Amniotic epithelial cell (primary cell): ENCODE results near the gene RSF1.
"Not testable (repeated sequence)": the region's sequence is repeated elsewhere in the genome, so short reads cannot be mapped to it uniquely, and the experiment has no call there.

Experiments used
- DNase-seq: peaks from one replicate; pipeline ENCODE4 v3.0.0-alpha.2; 2010; ENCODE audit warnings: low read depth

The RSF1 gene

DNA sequence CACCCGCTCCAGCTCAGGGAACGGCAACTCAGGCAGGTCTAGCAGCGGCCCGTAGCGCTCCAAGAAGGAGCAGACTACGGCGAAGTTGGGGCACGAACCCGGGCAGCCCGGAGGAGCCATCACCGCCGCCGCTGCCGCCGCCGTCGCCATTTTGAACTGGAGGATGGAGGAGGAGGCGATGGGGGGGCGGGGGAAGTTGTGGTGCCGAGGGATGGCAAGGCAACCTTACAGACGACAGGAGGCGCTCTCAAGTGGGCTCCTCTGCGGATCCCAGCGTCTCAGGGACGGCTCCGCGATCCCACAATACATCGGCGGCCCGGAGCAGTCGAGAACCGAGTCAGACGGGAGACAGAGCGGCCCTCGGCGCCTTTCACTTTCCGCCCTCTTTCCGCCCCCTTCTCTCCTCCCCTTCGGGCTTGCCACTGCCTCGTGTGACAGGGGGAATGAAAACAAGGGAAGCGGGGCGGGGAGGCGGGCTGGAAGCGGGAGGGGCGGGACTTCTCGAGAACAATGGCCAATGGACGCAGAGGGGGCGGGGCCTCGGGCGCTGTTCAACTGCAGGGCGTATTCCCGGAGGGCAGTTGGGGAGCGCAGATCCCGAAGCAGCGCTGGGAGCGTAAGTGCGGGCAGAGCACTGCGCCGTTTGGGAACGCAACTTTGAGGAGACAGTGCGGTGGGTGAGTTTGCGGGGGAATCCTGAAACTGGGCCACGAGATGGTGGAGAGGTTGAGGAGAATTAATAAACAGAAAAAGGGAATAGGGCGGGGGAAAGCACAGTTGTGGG, at the start of gene RSF1, which contains the start of gene AAMDC:
Gene RSF1, minus strand, starts transcription at position 158 of the 784 bp plus-strand sequence. Its CDS starts 8 bp downstream, at position 150.
Gene AAMDC, plus strand, starts transcription at position 580 of the 784 bp plus-strand sequence. CDS start 21,353 bp downstream, outside the sequence.
- peak; percentile 98 for DNase-seq

DNA sequence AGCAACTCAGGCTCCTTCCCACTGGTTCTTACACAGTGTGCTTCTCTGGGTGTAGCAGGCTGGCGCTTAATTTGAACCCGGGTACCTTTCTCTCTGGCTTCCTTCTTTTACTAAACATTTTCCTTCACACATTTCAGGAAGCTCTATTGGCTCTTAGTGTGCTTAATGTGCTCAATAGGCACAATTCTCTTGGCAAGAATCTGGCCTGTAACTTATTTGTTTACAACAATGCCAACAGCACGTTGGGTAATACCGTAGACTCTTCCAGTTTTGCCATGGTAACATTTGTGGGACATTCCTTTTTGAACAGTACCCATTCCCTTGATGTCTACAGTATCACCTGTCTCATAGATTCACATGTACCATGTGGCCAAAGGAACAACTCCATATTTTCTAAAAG, 48.2 kb upstream of the RSF1 start:
- no peak for DNase-seq

- DNase-seq: no peak
Observed at GRCh38 chr11:77866336-77866735, 45.8 kb upstream of the RSF1 start.

- DNase-seq: peak; percentile 20
Observed at GRCh38 chr11:77865805-77866204, 45.3 kb upstream of the RSF1 start.

- DNase-seq: not testable (repeated sequence)
Observed at GRCh38 chr11:77861444-77861843, 40.9 kb upstream of the RSF1 start.

- not testable (repeated sequence) for DNase-seq
Observed at GRCh38 chr11:77857906-77858457, 37.5 kb upstream of the RSF1 start.

- DNase-seq: no peak
Observed at GRCh38 chr11:77854838-77855237, 34.3 kb upstream of the RSF1 start.

GRCh38 chr11:77851503-77851902, 31.0 kb upstream of the RSF1 start:
- peak; percentile 37 for DNase-seq

GRCh38 chr11:77843700-77844099, 23.2 kb upstream of the RSF1 start:
- DNase-seq: not testable (repeated sequence)

GRCh38 chr11:77842441-77843121, 22.1 kb upstream of the RSF1 start:
- peak; percentile 44 for DNase-seq

DNA sequence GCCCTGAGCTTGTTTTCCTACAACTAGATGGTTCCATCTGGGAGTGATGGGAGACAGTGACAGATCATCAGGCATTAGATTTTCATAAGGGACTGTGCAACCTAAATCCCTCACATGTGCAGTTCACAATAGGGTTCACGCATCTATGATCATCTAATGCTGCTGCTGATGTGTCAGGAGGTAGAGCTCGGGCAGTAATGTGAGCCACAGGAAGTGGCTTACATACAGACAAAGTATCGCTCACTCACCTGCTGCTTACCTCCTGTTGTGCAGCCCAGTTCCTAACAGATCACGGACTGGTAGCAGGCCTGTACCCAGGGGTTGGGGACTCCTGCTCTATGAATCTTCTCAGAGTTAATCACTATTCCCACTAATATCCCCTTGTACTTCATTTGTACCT, 12.8 kb upstream of the RSF1 start:
- DNase-seq: no peak

DNA sequence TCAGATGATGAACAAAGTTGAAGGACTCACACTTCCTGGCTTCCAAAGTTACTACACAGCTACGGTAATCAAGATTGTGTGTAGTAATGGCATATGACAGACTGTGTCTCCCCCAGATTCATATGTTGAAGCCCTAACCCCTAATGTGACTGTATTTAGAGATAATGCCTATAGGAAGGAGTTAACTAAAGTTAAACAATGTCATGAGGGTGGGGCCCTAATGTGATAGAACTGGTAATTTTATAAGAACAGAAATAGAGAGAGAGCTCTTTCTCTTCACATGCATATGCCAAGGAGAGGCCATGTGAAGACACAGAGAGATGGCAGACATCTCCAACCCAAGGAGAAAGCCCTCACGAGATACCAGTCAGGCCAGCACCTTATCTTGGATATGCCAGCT, 8.4 kb upstream of the RSF1 start:
- no peak for DNase-seq

GRCh38 chr11:77823775-77824174, 3.3 kb upstream of the RSF1 start:
- DNase-seq: peak; percentile 85

GRCh38 chr11:77822126-77822525, 1.6 kb upstream of the RSF1 start:
- DNase-seq: not testable (repeated sequence)

- DNase-seq: peak; percentile 19
Observed at GRCh38 chr11:77821349-77821851, 878 bp upstream of the RSF1 start.

GRCh38 chr11:77819921-77820564, 479 bp downstream of the RSF1 start:
- DNase-seq: peak; percentile 33

DNA sequence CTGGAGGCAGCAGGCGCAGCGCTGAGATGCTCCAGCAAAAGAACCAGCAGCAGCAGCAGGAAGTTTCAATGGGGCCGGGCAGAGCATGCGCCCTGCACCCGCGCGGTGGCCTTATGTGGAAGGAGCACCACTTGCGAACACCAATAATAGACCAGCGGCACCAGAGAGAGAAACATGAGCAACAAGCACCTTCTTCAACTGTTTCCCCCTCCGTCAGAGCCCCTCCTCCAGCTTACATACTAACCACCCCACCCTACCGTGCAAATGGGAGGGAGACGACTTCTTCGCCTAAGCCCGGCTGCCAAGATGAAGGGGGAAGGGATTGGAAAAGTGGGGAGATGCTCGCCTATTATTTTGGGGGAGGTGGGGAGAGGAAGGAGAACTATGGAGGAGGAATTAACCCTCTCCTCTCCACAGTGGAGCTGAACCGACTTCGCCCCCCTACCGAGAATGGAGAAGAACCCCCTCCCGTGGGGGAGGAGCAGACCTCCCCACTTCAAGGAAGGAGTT, 1.1 kb downstream of the RSF1 start:
- DNase-seq: peak; percentile 88

DNA sequence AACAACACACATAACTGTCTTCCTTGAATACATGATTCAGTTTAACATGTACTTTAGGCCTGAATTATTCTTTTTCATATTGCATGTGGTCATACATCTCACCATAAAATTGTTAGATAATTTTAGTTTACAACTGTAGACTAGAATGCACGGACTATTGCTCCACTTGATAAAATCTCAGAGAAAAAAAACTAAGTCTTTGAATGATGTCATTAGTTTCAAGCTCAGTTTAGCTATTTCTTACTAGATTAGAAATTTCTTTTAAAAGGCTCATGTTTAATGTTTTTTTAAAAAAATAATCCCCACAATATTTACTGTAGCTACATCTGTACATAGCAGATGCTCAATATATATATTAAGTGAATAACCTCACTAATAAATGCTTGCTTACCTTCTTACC, 5.1 kb downstream of the RSF1 start:
- DNase-seq: no peak

- DNase-seq: no peak
Observed at GRCh38 chr11:77814848-77815247, 5.7 kb downstream of the RSF1 start.

DNA sequence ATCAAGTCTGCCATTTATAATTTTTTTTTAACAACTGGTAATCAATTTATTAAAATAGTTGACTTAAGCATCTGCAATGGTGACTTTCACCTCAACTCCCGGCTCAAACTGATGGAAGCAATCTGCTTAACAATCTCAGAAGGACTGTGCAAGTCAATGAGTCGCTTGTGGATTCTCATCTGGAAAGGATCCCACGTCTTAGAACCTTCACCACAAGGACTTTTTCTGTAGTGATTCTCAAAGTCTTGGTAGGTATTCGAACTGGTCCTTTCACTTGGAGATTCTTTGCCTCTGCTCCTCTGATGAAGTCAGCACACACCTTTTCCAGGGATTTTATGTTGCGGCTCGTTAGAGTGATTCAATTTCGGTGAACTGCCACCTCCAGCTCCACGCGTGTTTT, 7.3 kb downstream of the RSF1 start:
- DNase-seq: peak; percentile 63

- DNase-seq: no peak
Observed at GRCh38 chr11:77806993-77807392, 13.5 kb downstream of the RSF1 start.

DNA sequence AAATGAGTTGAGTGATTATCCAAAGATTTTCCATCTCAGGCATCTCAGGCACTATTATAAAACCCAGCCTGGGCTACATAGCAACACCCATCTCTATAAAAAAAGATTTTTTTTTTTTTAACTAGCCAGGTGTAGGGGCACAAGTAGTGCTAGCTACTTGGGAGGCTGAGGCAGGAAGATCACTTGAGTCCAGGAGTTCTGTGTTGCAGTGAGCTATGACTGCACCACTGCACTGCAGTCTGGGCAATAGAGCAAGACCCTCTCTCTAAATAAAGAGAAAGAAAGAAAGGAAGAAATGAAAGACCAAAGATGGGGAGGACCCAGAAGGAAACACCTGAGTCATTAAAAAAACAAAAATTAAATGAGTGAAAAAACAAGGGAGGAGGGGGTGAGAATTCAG, 14.1 kb downstream of the RSF1 start:
- DNase-seq: no peak
